Endometrium (tissue), 2 donors: ENCODE results near the gene ARHGEF38.
"Not testable (repeated sequence)": the region's sequence is repeated elsewhere in the genome, so short reads cannot be mapped to it uniquely, and the experiment has no call there.

Experiments used
- FAIRE-seq: peaks from 2 replicates; lab custom pipeline; 2012; peaks lifted over from hg19 to GRCh38; lab: Jason Lieb, UNC
- donor health status: control.
- donor health status: control.

ARHGEF38 gene

DNA sequence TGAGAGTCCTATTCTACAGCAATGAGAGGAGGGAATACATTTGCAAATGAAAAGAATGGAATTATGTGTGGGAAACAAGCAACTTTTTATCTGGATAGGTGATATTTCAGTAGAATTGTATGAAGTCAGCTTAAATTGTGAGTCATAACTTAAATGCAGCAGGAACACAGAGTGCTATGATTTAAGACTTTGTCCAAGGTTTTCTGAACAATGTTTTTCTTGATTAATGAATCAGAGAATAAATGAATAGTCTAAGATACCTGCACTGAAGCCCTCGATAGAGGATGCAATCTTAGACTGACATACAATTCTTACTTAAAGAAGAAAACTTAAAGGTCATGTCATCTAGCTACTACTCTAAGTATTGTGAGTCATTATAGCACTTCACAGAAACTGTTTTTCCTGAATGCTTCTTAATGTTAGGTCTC is 8.0 kb downstream of the ARHGEF38 start:
- FAIRE-seq: no peak

DNA sequence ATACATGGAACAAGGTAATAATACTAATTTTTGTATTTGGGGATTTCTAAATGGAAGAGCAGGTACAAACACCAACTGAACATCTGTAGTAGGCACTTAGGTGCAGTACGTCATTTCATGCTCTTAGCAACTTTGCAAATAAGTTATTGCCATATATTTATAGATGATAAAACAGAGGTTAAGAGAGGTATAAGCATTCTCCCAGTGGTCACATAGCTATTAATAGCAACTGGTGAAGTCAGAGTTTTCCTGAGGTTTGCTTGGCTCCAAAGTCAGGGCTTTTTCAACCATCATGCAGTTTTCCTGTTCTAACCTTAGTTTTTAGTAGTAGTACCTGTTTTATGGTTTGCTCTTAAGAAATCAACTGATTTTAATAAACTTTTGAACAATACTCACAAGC is 10.9 kb downstream of the ARHGEF38 start:
- no peak for FAIRE-seq

DNA sequence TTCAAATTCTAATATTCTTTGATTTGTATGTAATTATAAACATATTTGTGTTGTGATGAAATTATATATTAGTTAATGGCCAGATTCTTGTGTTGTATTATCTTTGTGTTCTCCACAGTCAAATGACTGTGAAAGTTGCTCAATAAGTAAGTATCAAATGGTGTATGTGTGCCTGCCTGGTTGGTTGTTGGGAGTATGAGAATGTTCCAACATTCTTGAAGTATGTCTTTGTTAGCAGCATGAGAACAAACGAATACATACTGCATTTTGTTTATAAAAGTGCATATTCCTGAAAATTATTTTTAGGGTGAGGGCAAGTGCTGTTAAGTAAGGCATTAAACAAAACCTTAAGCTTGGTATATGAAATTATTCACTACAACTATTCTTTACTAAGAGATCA is 16.2 kb downstream of the ARHGEF38 start:
- FAIRE-seq: no peak

DNA sequence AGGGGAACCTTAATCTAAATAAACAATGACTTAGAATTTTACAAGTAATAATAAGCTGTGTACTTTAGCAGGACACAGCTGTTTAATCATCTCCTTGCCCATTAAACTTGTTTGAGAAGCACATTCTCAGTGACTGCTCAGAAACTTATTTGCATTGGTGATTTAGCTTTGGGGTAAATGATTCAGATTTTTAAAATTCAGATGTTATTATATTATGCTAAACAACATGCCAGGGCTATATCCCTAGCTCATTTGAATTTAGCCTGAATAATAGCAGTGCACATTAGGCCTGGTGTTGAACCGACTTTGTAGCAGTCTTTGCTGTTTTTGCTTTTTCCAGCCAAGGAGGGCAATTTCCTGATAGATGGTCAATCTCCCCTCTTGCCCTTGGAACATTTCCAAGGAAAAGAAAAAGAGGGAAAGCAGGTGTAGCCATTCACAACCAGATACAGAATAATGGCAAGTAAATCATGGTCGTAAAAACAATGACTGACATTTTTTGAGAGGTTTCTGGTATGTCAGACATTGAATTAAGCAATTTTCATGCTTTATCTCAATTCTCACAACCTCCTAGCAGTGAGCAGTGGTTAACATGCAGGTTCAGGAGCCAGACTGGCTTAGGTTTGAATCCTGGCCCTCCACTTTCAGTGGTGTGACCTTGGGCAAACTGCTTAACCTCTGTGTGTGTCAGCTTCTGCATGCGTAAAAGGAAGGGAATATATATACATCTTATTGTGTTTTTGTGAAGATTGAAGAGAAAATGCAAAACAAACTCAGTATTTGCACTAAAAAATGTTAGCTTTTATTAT is 16.8 kb downstream of the ARHGEF38 start:
- FAIRE-seq: no peak

DNA sequence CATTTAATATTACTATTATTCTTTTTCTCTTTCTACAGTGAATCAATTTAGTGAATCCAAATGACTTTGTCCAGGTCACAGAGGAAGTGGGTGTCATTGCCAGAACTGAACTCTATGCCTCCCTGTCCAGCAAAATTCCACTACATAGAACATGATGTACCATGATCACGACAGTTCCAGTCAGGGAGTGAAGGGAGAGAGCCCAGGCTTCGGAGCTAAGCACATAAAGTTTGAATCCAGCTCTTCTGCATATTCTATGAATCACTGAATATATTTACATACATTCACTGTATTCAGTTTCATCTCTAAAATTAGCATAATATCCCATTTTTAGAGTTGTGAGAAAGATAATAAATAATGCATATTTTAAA is 17.4 kb downstream of the ARHGEF38 start:
- no peak for FAIRE-seq

DNA sequence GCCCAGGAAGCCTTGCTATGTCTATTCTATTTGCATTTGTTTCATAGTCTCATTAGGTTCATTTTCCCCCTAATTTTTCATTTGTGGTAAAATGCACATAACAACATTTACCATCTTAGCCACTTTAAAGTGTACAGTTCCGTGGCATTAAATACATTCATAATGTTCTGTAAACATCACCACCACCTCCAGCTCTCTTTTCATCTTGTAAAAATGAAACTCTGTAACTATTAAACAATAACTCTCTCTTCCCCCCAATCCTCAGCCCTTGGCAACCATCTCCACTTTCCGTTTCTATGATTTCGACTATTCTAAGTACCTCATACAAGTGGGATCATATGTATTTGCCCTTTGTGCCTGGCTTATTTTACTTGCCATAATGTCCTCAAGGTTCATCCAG is 19.9 kb downstream of the ARHGEF38 start:
- no peak for FAIRE-seq

DNA sequence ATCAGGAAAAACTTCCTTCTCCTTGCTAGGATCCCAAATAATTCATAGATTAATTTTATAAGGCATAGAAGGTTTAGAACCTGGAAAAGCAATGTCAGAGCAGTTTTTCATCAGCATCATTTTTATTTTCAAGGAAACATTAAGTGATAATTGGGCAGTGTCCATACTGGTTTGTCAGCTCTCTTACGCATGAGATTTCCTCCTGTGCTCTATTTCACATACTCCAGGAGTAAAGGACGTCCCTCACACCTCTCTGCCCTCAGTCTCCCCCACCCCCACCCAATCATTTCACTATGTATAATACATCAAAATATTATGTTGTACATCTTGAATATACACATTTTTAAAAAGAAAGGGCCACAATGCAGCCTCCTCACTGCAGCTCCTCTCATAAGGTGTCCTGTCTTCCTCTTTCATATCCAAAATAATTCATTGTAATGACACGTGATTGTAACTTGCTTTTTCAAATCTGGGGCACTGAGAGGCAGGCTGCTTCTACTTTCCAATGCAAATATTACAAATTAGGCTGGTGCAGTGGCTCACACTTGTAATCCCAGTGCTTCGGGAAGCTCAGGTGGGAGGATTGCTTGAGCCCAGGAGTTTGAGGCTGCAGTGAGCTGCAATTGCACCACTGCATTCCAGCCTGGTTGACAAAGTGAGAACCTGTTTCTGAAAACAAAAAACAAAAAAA is 34.4 kb downstream of the ARHGEF38 start:
- no peak for FAIRE-seq

DNA sequence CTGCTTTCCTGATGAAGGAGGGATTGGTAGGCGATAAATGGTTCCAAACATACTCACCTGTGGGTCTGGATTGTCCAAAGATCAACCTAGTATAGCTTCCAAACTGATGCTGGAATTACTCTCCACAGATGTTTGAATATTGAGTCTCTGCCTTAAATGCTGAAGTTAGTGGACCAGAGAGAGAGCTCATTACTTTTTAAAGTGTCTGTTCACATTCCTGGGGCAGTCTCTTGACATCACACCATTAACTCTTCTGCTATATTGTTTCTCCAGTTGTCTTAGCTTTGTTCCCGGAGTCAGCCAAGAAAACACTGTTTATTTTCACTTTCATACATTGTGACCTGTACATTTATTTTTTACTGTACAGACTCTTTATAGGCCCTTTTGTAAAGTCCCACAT is 35.4 kb downstream of the ARHGEF38 start:
- no peak for FAIRE-seq

DNA sequence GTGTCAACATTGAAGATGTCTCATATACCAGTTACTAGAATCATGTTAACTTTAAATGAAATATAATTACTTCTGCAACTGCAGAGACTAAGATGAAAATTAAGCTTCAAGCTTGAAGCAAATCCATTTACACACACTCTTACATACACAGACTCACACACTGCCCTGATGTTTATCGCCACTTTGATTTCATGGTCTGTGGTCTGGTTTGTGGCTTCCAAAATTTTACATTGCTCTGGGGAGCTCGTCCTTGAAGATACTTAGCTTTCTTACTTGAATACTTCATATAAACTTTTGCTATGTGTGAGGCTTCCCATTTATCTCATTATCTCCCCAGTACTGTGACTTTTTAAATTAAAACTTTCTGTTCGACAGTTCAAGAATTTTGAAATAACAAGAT is 35.8 kb downstream of the ARHGEF38 start:
- FAIRE-seq: no peak

DNA sequence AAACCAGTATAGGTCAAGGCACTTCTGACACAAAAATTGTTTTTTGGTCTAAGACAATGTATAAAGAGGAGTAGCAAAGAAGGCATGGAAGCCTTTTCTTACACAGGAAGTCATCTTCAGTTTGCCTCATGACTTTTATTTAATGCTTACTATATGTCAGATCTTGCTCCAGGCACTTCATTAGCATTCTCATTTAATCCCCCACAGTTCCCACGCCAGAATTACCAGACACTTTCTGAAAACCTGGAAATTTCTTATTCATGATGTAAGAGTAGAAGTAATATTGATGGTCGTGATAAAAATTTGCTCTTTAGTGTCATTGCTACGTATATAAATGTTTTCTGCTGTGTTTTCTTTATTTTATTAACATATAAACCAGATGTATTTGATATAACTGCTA is 39.2 kb downstream of the ARHGEF38 start:
- no peak for FAIRE-seq

DNA sequence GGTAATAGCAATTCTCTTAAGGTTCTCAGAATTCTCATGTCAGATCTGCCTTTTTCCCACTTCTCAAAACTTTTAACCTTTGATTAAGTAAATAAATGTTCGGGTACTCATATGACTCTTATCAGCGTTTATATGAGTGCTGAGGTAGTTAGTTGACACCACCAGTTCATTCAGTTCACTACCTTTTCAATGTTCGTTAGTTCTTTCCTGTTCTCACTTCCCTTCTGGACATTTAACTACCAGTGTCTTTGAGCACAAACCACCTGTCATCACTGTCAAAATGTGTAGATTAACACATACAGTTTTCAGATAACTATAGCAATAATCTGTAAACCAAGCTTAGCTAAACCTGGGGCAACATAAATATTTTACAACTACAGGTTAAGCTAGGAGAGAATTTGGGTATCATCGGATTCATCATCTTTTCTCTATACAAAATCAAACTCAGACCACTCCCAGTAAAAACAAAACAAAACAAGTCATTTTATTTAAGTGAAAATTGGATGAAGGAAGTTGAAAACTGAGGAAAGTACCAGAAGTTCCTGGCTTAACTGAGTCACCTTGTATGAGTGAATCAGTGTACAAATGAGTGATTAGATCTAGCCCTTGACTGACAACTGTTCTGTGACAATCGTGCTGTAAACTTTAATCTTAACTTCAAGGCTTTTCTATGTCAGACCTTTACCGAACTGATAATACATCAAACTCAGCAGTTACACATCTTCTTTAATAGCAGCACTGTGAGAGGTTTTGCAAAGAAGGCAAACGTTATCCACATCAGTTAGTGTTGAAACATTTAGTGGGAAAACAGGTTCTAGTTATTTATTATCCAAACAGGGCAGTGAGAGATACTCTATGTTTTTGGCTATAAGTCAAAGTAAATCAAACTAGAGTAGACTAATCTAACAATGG is 41.9 kb downstream of the ARHGEF38 start:
- no peak for FAIRE-seq

DNA sequence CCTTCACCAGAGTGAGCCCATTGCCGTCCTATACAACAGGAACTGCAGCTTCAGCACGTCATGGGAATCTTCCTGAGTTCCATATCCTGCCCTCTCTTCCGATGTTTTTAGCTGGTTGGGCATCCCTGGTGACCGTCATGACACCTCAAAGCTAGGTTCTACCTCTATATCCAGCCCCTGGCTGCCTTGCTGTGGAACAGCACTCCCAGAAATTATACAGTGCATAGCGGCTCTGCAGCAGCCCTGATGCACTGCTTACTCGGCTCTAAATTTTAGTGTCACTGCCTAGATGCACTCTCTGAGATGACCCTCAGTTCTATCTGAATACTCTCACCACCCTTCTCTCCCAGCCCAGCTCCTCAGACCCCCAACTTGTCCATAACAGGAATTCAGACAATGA is 44.3 kb downstream of the ARHGEF38 start:
- no peak for FAIRE-seq

DNA sequence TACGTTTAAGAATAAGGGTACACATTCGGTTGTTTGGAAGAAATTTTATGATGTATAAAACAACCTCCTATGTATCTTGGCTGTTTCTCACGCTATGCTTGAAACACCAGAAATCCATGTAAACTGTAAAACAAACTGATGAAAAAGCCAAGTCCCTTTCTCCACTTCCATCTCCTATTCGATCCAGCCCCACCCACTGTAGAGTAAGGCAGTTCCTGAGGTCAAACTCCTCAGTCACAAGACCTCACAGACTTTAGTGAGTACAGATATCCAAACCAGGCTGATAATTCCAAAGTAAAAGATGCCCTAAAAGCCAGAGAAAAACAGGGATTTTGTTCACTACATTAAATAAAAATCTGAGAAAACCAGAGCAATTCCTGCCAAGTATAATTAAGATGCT is 45.6 kb downstream of the ARHGEF38 start:
- FAIRE-seq: no peak

DNA sequence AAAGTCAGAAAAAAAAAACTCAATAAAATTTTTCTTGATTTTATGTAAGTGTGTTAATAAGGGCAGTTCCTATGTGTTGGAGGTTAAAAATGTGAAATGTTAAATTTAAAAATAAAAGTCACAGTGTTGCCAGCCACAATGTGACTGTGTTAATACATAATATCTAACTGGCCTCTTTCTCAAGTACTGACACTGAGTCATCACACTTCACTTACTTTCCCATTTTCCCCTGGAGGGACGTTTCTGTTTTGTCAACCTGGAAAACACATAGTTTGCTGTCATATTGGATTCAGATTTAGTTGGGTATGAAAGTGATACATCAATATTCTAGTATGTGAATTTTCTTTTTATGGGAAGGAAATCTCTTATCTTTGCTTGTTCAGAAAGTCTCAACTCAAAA is 46.4 kb downstream of the ARHGEF38 start:
- FAIRE-seq: no peak

DNA sequence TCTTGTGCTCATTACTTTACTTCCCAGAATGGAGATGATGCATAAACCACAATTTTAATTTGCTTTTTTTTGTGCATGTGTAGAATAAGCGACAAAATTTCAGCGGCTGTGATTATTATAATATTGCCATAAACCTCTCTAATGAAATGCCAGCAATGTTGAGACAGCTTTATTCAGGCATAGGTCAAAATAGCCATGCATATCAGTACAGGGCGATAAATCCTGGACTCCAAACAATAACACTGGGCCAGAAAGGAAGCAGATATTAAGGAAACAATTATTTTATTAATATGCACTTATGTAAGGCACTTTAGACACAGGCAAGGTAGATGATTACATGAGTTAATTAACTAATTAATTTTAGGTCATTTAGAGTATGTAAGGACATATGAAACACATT is 47.1 kb downstream of the ARHGEF38 start:
- no peak for FAIRE-seq

DNA sequence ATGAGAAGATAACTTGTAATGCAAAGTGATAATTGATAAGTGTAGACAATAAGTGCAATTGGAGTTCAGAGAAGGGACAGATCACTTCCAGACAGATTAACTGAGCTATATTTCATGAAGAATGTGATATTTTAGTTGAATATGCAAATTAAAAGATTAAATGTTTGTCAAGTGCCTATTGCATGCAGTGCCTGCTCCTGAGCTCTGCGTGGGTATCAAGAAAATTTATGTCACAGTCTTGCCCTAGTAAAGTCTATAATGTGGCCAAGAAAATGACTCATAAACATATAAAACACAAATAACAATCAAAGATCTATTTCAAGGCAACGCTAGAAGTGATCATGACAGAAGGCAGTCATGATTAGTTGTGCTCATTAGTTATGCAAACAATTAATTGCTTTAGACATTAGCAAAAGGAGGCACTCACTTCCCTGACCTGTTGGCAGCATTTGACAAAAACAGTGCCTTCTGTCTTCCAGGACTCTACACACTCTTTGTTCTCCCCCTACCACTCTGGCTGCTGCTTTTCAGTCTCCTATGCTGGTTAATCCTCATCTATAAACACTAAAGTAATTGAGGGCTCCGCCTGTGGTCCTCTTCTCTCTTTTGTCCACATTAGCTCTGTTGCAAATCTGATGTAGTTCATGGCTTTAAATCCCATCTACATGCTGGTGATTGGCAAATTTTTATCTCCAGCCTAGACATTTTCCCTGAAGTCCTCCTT is 47.7 kb downstream of the ARHGEF38 start:
- FAIRE-seq: no peak

DNA sequence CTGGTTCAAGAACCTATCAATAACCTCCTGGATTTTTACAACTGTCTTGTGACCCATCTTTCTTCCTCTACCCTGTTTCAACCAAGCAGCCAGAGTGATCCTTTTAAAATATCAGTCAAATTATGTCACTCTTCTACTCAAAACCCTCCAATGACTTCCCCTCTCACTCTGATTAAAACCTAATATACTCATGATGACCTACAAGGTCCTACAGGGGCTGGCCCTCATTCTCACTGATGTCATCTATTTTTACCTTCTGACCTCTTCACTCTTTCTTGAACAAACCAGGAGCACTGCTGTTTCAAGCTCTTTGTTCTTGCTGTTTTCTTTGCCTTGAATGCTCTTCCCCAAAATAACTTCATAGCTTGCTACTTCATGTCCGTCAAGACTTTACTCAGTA is 48.5 kb downstream of the ARHGEF38 start:
- FAIRE-seq: no peak

DNA sequence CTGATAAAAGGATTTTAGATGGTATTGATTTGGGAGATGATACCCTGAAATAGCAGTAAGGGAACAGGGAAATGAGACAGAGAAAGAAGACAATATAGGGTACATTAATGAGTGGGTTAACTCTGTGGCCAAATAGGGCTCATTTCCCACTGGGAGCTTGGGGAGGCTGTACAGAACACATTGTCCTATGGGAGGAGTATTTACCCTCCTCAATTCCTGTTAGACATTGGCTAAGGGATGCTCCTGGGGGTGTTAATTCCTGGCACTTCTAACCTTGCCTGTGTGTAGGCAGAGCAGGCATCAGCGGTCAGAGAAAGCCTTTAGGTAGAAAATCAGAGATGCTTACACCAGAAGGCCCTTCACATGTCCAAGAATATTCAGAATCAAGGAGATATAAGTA is 49.0 kb downstream of the ARHGEF38 start:
- FAIRE-seq: no peak

DNA sequence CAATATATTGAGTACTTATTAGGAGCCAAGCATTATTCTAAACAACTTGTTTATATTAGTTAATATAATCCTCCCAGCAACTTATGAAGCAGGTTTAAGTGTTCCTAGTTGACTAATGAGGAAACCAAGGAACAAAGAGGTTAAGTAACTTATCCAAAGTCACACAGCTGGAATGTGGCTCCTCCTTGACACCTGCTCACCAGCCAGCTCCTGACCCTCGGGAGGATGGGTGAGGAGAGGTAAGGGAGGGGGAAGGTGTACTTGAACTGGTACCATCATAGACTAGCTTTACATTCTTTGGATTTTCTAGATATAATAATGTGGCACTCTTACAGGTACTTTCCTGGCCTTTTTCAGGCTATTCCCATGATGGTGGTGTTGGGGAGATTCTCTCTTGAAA is 50.7 kb downstream of the ARHGEF38 start:
- FAIRE-seq: no peak

DNA sequence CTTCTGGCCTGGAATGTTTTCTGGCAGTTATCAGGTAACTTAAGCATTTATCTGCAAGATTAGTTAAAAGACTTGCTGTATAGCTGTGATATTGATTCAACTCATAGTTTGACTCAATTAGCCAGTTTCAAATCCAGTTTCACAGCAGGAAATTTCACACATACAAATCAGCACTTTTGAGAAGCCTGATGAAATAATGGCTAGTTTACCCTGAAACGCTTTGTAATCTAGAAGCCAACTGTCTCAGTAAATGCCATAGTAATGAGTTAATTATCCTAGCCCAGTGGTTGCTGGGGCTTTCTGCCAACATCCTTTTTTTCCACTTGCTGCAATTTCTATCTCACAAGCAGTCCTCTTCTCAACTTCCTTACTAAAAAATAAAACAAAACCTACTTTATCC is 53.1 kb downstream of the ARHGEF38 start:
- no peak for FAIRE-seq

DNA sequence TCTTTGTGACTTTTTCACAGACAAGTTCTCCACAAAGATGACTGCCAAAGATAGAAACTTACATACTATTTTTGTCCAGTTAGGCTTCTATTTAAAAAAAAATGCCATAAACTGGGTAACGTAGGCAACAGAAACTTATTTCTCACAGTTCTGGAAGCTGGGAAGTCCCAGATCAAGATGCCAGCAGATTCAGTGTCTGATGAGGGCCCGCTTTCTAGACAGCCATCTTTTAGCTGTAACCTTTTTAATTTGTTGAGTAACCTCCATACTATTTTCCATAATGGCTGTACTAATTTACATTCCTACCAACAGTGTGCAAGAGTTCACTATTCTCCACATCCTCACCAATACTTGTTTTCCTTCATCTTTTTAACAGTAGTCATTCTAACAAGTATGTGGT is 55.5 kb downstream of the ARHGEF38 start:
- FAIRE-seq: no peak

DNA sequence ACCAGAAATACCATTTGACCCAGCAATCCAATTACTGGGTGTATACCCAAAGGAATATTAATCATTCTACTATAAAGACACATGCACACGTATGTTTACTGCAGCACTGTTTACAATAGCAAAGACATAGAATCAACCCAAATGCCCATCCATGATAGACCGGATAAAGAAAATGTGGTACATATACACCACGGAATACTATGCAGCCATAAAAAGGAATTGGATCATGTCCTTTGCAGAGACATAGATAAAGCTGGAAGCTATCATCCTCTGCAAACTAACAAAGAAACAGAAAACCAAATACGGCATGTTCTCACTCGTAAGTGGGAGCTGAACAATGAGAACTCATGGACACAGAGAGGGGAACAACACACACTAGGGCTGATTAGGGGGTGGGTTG is 57.4 kb downstream of the ARHGEF38 start:
- not testable (repeated sequence) for FAIRE-seq
